HEK293T (cell line): Measurements from ENCODE around the gene EIF3F.

ENCODE experiments used
- ELF4 ChIP-seq: fragments of 450-650 bp; IDR thresholded peaks from 2 replicates; pipeline ENCODE4 v1.6.1; 2017; ENCODE audit warnings: antibody characterized with exemption
- FOXA1 ChIP-seq: fragments of 450-650 bp; IDR thresholded peaks from 2 replicates; pipeline ENCODE4 v1.6.1; 2016; ENCODE audit warnings: mild to moderate bottlenecking
- FOXK2 ChIP-seq: fragments of 450-650 bp; IDR thresholded peaks from 2 replicates; pipeline ENCODE4 v1.6.1; 2016; ENCODE audit warnings: mild to moderate bottlenecking
- FOXM1 ChIP-seq: fragments of 450-650 bp; IDR thresholded peaks from 2 replicates; pipeline ENCODE4 v1.6.1; 2017; ENCODE audit warnings: mild to moderate bottlenecking, borderline replicate concordance
- SP1 ChIP-seq: fragments of 450-650 bp; IDR thresholded peaks from 2 replicates; pipeline ENCODE4 v1.6.1; 2017
- SUZ12 ChIP-seq: fragments of 450-650 bp; IDR thresholded peaks from 2 replicates; pipeline ENCODE4 v1.6.1; 2016; ENCODE audit warnings: mild to moderate bottlenecking

- TF ChIP-seq ELF4 (no peak), SP1 (no peak), FOXA1 (no peak), FOXM1 (no peak), SUZ12 (no peak), FOXK2 (no peak)
These were observed 17.1 kb upstream of the EIF3F start for GRCh38 chr11:7969756-7970646.
